HG03354 (cell line): ENCODE results near the gene DNM2.
"Not testable (repeated sequence)": the region's sequence is repeated elsewhere in the genome, so short reads cannot be mapped to it uniquely, and the experiment has no call there.

Source experiments
- ATAC-seq: cut with Tn5 transposase; IDR thresholded peaks from one replicate; pipeline ENCODE4 v1.9.1; 2021; ENCODE audit warnings: mild to moderate bottlenecking; ENCODE audit not compliant: unreplicated experiment, poor library complexity, severe bottlenecking

Gene DNM2

DNA sequence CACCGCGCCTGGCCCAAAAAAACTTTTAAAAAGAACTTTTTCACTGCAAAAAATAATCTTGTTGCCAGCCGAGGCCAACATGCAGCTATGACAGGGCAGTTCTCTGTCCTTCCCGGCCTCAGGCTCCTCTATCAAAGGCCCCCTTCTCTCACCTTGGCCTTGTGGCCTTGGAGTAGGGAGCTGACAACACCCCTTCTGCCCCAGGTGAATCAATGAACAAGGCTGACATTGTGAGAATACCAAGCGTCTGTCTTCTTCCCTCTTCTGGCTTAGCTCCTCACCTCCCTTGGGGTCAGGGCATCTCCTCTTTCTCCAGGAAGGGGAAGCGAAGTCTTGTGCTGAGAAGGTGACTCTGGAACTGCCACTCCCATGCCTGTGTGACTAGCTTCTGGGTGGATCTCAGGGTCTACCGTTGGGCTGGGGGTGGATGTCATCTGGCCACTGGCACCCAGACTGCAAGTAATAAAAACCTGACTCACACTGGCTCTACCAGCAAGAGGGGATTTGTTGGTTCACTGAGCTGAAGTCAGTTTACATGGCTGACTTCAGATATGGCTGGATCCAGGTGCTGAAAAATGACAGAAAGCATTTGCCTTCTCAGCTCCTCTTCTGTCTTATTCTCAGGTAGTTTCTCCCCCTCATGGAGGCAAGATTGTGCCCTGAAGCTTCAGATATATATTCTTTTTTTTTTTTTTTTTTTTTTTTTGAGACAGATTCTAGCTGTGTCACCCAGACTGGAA lies 136.6 kb downstream of the DNM2 start:
- ATAC-seq: no peak

DNA sequence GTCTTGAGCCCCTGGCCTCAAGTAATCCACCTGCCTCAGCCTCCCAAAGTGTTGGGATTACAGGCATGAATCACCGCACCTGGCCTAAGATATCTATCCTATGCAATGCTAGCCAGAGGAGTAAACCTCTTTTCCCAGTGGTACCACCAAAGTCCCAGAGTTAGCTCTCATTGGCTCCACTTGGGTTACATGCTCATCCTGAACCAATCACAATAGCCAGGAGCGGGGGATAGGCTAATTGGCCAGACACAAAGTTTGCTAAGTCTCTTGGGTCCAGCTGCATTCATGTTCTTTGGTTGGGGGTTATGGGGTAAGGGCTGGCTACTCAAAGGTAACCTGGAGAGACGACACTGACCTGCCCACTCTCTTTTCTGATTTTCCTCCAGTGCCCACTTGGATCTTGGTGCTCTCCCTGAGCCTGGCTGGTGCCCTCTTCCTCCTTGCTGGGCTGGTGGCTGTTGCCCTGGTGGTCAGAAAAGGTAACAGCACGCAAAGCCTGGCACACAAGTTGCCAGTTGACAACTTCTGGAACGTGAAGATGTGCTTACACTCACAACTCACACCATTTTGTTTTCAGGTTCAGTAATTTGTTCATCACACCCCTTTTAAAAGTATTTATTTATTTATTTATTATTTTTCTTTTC lies 138.1 kb downstream of the DNM2 start:
- ATAC-seq: no peak

DNA sequence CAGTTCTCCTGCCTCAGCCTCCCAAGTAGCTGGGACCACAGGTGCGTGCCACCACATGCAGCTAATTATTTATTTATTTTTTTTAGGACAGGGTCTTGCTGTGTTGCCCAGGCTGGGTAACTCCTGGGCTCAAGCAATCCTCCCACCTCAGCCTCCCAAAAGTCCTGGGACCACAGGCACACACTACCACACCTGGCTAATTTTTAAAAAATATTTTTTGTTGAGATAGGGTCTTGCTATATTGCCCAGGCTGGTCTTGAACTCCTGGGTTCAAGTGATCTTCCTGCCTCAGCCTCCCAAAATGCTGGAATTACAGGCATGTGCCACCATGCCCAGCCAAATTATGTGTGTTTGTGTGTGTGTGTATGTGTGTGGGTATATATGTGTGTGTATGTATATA lies 139.0 kb downstream of the DNM2 start:
- not testable (repeated sequence) for ATAC-seq

DNA sequence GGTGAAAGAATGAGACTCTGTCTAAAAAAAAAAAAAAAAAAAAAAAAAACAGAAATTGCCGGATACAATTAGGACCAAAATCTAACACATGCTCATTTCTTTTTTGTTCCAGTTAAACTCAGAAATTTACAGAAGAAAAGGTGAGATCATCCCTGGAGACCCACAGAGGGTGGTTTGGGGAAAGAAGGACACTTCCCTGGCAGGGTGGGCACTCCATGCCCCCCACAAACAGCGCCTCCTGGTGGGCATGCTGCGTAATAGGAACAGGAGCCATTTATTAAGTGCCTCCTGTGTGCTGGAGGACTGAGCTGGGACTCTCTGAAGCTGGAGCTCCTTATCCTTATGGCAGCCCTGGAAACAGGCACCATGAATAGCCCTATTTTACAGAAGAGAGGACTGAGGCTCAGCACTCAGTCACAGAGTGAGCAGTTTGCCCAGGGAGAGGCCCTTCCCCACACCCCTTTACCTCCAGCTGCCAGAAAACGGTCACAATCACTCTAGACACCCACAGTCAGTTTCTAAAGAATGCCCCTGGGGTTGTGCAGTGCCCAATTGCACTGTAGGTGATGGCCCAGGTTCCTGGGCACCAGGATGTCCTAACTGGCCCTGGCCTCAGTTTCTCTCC lies 140.4 kb downstream of the DNM2 start:
- no peak for ATAC-seq

DNA sequence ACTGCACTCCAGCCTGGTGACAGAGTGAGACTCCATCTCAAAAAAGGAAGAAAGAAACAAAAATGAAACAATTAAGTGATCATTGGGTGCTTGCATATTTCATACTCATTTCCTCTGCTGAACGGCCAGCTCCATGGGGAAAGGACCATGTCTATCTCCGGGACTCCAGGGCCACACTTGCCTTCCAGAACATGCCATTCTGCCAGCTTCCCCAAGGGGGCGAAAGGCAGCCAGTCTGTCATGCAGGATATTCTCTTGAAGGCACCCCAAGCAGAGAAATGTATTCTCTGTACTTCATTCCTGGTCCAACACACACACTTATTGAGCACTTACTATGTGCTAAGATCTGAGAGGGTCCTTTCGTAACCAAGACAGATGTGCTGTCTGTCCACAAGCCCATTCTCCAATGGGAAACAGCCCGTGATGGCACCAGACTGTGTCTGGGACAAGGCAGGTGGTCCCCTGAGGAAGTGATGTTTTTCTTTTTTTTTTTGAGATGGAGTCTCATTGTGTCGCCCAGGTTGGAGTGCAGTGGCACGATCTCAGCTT lies 143.3 kb downstream of the DNM2 start:
- ATAC-seq: no peak

DNA sequence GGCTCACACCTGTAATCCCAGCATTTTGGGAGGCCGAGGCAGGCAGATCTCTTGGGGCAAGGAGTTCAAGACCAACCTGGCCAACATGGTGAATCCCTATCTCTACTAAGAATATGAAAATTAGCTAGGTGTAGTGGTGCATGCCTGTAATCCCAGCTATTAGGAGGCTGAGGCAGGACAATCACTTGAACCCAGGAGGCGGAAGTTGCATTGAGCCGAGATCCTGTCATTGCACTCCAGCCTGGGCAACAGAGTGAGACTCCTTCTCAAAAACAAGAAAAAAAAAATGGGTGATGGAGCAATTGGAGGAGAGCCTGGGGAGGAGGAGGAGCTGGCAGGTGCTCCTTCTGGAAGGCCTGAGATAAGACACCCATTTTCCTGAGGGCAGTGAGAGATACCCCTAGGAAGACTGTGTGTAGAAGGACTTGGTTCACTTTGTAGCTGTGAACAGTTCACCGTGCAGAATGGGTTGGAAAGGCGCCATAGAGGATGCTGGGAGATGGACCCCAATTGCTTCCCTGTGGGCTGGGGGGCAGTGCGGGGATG lies 144.8 kb downstream of the DNM2 start:
- ATAC-seq: no peak

DNA sequence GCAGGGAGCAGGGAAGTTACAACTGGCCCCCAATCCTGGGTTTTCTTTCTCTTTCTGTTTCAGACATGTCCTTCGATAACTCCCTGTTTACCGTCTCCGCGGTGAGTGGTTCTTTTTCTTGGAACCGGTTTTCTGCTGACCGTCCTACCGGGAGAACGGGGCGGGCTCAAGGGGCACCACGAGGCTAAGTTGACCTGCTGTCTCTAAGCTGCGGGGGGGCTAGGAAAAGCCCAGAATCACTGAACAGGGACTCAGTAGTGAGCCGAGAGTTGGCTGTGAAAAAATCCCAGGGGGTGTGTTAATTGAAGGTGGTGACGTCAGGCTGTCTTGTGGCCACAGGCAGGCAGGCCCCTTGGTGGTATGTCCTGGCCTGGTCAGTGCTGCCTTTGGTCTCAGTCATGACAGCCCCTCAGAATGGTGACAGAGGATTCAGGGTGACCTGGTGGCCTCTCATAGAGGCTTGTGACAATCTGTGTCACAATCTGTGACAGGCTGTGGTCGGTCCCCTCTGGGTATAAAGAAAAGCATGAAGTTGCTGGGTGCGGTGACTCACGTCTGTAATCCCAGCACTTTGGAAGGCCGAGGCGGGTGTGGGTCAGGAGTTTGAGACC lies 145.3 kb downstream of the DNM2 start:
- no peak for ATAC-seq

DNA sequence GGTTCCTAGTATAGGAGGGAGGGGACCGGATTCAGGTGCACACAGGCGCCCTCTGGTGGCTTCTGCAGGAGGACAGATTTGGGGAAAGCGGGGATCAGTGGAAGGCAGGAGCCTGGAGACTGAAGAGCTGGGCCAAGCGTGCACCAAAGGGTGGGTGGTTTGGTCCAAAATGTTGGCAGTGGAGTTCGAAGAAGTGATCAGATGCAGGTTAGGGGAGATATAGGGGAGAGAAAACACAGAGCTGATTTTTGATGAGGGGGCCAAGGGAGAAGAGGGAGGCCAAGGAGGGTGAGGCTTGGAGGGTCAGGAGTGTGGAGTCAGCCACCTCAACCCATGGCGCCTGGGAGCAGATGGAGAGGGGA lies 146.6 kb downstream of the DNM2 start:
- no peak for ATAC-seq

DNA sequence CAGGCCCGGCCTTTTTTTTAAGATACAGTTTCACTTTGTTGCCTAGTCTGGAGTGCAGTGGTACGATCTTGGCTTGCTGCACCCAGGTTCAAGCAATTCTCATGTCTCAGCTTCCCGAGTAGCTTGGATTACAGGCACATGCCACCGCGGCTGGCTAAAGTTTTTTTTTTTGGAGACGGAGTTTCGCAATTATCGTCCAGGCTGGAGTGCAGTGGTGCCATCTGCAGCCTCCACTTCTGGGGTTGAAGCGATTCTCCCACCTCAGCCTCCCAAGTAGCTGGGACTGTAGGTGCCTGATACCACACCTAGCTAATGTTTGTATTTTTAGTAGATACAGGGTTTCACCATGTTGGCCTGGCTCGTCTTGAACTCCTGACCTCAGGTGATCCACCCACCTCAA lies 148.6 kb downstream of the DNM2 start:
- no peak for ATAC-seq

DNA sequence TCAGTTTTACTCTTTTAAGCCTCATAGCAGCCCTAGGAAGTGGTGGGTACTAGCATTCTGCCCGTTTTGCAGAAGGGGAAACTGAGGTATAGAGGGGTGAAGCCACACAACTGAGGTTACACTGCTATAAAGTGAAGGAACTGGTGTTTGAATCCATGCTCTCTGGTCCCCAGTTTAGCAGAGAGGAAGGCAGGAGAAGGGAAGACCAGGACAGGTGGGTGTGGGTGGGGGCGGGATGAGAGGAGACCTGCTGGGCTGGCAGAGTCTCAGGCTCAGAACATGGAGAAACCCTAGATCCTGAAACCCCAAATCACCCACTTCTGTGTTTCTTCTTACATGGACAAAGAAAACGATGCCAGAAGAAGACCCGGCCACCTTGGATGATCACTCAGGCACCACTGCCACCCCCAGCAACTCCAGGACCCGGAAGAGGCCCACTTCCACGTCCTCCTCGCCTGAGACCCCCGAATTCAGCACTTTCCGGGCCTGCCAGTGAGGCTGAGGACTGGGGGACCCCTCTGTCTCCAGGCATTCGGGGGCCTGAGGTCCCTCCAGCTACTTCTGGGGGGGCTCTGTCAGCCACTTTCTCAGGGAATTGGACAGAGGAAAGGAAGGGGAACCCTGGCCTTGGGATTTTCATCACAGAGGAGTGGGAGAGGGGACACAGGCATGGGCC lies 151.1 kb downstream of the DNM2 start:
- no peak for ATAC-seq

DNA sequence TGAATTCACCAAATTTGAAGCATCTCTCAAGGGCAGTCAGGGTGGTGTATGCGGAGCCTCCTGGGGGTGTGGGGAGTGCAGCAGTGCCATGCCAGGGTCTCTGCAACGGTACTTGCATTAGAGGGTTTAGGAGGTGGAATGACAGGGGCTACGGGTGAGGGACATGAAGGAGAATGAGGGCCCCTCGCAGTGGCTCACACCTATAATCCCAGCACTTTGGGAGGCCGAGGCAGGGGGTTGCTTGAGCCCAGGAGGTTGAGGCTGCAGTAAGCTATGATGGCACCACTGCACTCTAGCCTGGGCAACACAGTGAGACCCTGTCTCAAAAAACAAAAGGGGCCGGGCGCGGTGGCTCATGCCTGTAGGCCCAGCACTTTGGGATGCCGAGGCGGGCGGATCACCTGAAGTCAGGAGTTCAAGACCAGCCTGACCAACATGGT lies 152.0 kb downstream of the DNM2 start:
- not testable (repeated sequence) for ATAC-seq

DNA sequence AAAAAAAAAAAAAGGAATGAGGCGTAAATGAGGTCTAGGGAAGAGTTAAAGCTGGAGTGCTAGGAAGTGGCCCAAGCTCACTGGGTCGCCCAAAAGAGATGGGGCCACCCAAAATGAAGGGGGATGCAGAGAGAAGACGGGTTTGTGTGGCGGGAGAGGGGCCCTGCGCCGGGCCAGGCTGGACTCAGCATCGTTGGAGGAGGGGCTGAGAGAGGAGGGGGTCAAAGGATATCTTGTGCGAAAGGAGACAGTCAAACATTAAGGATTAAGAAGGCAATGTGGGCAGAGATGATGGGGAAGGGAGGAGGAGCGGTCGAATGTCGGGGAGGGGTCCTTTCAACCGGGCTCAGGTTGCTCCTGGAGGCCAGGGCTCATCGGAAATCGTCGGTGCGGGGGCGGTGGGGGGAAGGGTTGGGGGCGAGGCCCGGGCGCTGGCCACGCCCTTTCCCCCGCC lies 152.6 kb downstream of the DNM2 start:
- ATAC-seq: no peak

DNA sequence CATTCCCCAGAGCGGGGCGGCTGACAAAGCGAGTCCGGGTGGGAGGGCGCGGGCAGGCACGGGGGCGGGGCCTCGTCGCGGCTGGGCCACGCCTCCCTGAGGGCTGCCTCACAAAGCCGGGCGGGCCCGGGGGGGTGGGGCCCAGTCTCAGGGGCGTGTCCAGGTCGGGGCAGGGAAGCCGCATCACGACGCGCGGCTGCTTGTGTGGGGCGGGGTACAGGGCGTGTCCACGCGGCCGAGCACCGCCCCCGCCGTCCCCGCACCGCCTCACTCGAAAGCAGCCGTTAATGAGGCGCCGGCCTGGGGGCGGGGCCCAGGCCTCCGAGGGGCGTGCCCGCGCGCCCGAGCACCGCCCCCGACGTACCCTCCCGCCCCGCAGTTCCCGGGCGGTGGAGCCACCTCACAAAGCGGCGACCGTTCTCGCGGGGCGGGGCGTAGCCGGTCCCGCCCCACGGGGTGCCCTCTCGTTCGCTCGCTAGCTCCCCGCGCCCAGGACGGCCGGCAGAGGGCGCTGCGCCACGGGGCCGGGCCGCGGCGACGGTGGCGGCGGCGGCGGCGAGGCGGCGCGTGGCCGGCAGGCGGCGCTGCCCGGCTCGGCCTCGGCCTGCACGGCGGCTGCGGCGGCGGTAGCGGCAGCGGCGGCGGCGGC lies 153.2 kb downstream of the DNM2 start, which contains the start of gene CARM1:
TSS of gene CARM1 (plus strand) at position 599 of the 649 bp plus-strand sequence. CDS start 150 bp downstream, outside the sequence.
- peak; percentile 74 for ATAC-seq

DNA sequence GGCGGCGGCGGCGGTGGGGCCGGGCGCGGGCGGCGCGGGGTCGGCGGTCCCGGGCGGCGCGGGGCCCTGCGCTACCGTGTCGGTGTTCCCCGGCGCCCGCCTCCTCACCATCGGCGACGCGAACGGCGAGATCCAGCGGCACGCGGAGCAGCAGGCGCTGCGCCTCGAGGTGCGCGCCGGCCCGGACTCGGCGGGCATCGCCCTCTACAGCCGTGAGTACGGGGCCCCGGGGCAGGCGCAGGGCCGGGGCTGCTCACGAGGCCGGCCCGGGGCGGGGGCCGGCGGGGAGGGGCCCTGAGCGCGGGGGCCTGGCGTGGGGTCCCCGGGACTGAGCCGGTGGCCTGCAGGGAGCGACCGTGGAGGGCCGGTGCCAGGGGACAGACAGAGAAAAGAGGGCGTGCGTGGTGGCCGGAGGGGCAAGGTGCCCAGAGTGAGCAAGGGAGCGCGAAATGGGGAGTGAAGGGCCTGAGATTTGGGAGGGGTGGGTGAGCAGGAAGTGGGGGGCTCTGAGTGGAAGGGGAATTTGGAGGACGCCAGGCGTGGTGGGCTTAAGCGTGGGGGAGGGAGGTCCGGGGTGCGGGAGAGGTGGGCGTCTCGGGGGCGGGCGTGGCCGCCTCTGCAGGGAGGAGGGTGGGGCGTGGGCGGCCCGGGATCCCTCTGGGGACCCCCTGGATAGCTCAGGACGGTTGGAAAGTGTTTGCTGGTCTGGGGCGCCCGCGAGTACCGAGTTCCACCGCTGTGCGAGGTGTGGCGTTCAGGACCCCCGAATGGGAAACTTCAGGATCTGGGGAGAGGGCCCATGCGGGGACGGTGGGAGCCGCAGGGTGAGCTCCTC lies 154.0 kb downstream of the DNM2 start:
- peak; percentile 9 for ATAC-seq

DNA sequence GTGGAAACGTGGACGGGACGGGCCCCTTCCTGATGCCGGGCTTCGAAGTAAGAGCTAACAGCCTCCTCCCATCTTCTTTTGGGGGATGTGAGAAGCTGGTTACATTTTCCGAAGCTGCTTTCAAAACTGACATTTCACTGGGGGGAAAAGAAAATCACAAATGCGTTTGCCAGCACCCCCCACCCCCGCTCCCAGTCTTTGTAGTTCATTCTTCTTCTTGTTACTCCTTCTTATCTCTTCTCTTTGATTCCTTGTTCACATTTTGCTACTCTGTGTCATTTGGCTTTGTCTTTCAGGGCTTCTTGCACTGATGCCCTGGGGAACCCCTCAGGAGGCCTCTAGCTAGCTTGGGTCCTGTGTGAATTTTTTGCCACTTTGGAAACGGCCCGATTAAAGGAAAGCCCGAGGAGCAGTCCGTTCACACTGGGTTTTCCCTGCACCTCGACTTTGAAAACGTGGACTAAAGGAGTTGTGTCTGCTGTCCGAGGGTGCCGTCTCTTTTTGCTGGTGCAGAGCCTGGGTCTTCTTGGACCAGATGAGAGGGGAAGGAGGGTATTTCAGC lies 154.7 kb downstream of the DNM2 start:
- ATAC-seq: no peak

DNA sequence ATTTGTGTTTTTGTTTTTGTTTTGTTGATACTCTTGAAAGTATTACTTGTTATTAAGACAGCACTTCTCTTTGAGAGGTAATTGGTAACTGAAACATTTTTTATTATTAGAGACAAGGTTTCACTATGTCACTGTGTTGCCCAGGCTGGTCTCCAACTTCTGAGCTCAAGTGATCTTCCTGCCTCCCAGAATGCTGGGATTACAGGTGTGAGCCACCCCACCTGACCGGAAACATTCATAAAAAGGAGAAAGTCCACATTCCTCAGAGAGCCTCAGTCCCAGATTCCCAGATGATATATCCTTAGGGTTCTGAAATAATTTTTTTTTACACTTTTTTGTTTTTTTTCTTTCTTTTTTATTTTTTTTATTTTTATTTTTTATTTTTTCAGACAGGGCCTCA lies 156.1 kb downstream of the DNM2 start:
- no peak for ATAC-seq

DNA sequence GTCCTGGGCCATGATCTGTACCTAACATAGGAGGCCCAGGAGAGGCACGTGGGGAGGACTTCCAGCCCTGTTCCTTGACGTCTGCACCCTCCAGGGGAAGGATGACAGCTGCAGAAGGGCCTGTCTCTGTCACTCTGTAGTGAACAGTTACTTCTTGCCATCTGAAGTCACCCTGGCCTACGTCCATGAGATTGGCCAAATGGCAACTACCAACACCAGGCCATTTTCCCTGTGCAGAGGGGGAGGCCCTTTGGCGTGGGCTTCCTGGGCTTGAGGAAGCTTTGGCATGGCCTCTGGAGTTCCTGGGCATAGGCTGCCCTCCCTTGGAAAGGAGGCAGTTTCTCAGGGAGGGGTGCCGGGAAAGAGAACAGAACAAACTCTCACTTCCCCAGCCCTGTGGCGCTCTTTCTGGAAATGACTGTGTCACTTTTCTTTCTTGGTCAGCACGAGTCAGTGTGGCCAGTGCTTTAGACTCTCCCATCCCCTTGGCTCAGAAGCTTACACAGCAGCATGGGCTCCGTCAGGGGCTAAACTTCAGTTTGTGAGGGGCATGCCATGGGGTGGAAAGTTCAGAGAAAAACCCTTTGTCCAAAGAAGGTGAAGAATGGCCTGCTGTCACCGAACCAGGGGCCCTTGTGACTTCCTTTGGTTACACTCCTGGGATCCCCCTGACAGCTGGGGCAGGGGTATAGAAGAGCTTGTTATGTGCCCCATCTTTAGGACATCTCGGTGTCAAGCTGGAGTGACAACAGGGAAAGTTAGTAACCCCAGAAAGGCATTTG lies 158.8 kb downstream of the DNM2 start:
- peak; percentile 60 for ATAC-seq
